Effector memory CD8-positive, alpha-beta T cell (primary cell): ENCODE data around the gene ADARB1.
A peak's percentile ranks its signal among the peaks of the same experiment; 100 is the strongest.

Source experiments
- ATAC-seq: fragments of 150-1000 bp; cut with Tn5 transposase; replicated peaks from 2 replicates; pipeline ENCODE4 v1.10.0; 2021; ENCODE audit warnings: mild to moderate bottlenecking, moderate library complexity
- DNase-seq, 3 experiments: peaks; one replicate each; pipeline ENCODE4 v3.0.0; 2021
- H3K27ac Mint-ChIP-seq, 2 donors: one replicate each; pipeline ENCODE4 v1.8.0; 2022; ENCODE audit warnings: mild to moderate bottlenecking in 2 of 2, mixed read lengths in 2 of 2, moderate library complexity in 2 of 2
- H3K27me3 Mint-ChIP-seq, 2 donors: one replicate each; pipeline ENCODE4 v1.8.0; 2022; ENCODE audit warnings: mixed read lengths in 2 of 2
- H3K36me3 Mint-ChIP-seq: one replicate; pipeline ENCODE4 v1.8.0; 2022; ENCODE audit warnings: mild to moderate bottlenecking, moderate library complexity, mixed read lengths; ENCODE audit not compliant: insufficient read depth
- H3K4me1 Mint-ChIP-seq, 2 donors: one replicate each; pipeline ENCODE4 v1.8.0; 2022; ENCODE audit warnings: low read depth in 2 of 2, mixed read lengths in 2 of 2
- H3K4me3 Mint-ChIP-seq, 2 donors: one replicate each; pipeline ENCODE4 v1.8.0; 2022; ENCODE audit warnings: mild to moderate bottlenecking in 2 of 2, mixed read lengths in 2 of 2, moderate library complexity in 2 of 2
- H3K9me3 Mint-ChIP-seq, 2 donors: one replicate each; pipeline ENCODE4 v1.8.0; 2022; ENCODE audit warnings: mixed read lengths in 2 of 2

ADARB1 gene

GRCh38 chr21:45266518-45267389 is 192.4 kb downstream of the ADARB1 start:
- peak; percentile 96 for ATAC-seq
- Mint-ChIP-seq H3K27ac (peak overlapping the region; percentile 38 to 85), H3K4me3 (peak overlapping the region; percentile 26 to 64), H3K36me3 (peaks cover 42% of the 10 kb centered on the region), H3K9me3 (peaks cover 0 to 2% of the 10 kb centered on the region in 2 donors), H3K4me1 (peaks cover 18% of the 10 kb centered on the region in 2 donors), H3K27me3 (no peaks in the 10 kb centered on the region)
- DNase-seq = peak; percentile 62 to 69 (median 65)

GRCh38 chr21:45267390-45267760 is 193.0 kb downstream of the ADARB1 start:
- no peaks in the 10 kb centered on the region for H3K27me3 Mint-ChIP-seq
- peak overlapping the region; percentile 26 to 64 for H3K4me3 Mint-ChIP-seq
- ATAC-seq (no peak), DNase-seq (no peak)
- H3K36me3 Mint-ChIP-seq = peaks cover 42% of the 10 kb centered on the region
- H3K9me3 Mint-ChIP-seq = peaks cover 0 to 2% of the 10 kb centered on the region in 2 donors
- H3K4me1 Mint-ChIP-seq = peaks cover 18% of the 10 kb centered on the region in 2 donors
- H3K27ac Mint-ChIP-seq = peak overlapping the region; percentile 38 to 85

- Mint-ChIP-seq H3K27ac (no peak overlapping the region), H3K9me3 (peaks cover 0 to 2% of the 10 kb centered on the region in 2 donors)
- DNase-seq = no peak
These were observed 195.5 kb downstream of the ADARB1 start for GRCh38 chr21:45269861-45270260.

GRCh38 chr21:45270306-45270821 is 196.0 kb downstream of the ADARB1 start:
- H3K27ac Mint-ChIP-seq = no peak overlapping the region
- no peak overlapping the region for H3K4me3 Mint-ChIP-seq

More at GRCh38 chr21:45269861-45270260, 195.5 kb downstream of the ADARB1 start:
- peaks cover 39% of the 10 kb centered on the region for H3K36me3 Mint-ChIP-seq
- H3K4me1 Mint-ChIP-seq = peaks cover 18% of the 10 kb centered on the region in 2 donors
- no peak overlapping the region for H3K4me3 Mint-ChIP-seq
- ATAC-seq = no peak
- no peaks in the 10 kb centered on the region for H3K27me3 Mint-ChIP-seq

More at GRCh38 chr21:45270306-45270821, 196.0 kb downstream of the ADARB1 start:
- ATAC-seq (no peak), DNase-seq (no peak)
- Mint-ChIP-seq H3K9me3 (peaks cover 0 to 2% of the 10 kb centered on the region in 2 donors), H3K4me1 (peaks cover 18% of the 10 kb centered on the region in 2 donors), H3K27me3 (no peaks in the 10 kb centered on the region), H3K36me3 (peaks cover 38% of the 10 kb centered on the region)
